ENCODE data around the gene C1orf21.

The C1orf21 gene

GRCh38 chr1:184416946-184417345 is 30.1 kb downstream of the C1orf21 start:
- DNase-seq: no peak

- no peak for DNase-seq
These were observed 31.1 kb downstream of the C1orf21 start for GRCh38 chr1:184417916-184418315.

- DNase-seq: no peak
These were observed 32.0 kb downstream of the C1orf21 start for GRCh38 chr1:184418652-184419349.

DNA sequence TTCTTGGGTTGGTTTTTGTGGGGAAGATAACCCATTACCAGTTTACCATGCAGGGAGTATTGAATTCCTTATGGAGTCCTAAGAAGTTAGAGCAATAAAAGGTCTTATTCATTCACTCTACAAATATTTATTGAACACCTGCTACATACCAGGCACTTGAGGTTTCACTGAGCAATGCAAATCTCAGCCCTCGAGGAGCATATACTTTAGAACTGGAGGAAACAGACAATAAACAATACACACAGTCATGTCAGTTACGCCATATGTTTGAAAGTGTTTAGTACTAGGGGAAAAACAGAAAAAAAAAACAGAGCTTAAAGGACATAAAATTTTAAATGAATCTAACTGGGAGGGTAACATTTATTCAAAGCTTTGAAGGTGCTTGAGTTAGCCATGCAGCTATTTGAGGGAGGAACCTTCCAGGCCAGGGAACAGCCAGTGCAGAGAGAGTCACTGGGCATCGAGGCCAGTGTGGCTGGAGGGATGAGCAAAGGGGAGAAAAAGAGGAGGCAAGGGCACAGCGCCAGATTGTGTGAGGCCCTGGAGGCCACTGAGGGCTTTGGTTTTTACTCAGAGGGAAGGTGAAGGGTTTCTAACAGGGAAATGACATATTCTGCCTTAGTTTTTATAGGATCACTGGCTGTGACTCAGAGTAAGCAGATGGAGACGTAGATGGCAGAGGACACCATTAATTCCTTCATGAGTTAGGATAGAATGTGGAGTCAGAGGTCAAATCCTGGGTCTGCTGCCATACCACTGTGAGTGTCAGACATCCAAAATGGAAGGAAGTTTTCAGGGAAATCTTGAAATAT is 32.7 kb downstream of the C1orf21 start:
- no peak for DNase-seq

- DNase-seq: no peak
These were observed 35.8 kb downstream of the C1orf21 start for GRCh38 chr1:184422490-184423233.

DNA sequence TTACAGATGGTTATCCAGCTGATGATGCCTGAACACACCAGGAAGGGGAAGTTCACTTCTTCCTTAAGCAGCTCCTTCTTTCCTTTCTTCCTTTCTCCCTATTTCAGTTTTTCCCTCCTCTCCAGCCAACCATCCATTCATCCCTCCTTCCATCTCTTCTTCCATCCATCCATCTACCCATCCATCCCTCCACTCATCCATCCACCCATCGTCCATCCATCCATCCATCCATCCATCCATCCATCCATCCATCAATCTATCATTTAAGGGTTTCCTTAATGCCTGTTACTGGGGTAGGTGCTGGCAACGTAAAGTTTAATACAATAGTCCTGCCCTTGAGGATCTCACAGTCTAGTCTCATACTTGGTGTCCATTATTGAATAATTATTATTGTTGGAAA is 36.8 kb downstream of the C1orf21 start:
- no peak for DNase-seq

GRCh38 chr1:184424157-184424556 is 37.3 kb downstream of the C1orf21 start:
- DNase-seq: no peak

- no peak for DNase-seq
These were observed 38.1 kb downstream of the C1orf21 start for GRCh38 chr1:184424945-184425344.

- no peak for DNase-seq
These were observed 38.8 kb downstream of the C1orf21 start for GRCh38 chr1:184425449-184426277.

- DNase-seq: no peak
These were observed 39.4 kb downstream of the C1orf21 start for GRCh38 chr1:184426278-184426674.

GRCh38 chr1:184427722-184428121 is 40.9 kb downstream of the C1orf21 start:
- no peak for DNase-seq

- no peak for DNase-seq
These were observed 41.8 kb downstream of the C1orf21 start for GRCh38 chr1:184428604-184429003.

DNA sequence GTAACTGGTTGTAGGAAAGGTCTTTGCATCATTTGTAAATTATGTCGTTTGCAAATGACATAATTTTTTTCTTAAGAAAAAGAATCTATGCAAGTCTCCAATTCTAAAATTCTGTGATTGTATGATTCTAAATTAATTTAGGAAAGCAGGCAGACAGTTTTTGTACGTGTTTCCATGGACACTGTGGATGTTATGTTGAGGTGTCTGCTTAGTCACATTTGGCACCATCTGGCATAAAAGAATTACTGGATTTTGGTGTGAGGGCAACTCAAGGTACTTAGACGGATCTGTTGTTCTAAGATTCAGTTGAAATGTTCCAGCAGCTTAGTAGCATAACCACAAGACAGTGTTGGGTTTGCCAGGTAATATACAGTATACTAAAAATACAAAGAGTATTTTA is 42.5 kb downstream of the C1orf21 start:
- DNase-seq: no peak

GRCh38 chr1:184433956-184434502 is 47.2 kb downstream of the C1orf21 start:
- peak; percentile 38 for DNase-seq

- DNase-seq: no peak
These were observed 50.5 kb downstream of the C1orf21 start for GRCh38 chr1:184437291-184437690.

- DNase-seq: no peak
These were observed 51.5 kb downstream of the C1orf21 start for GRCh38 chr1:184438363-184438762.

GRCh38 chr1:184442260-184442659 is 55.4 kb downstream of the C1orf21 start:
- no peak for DNase-seq

DNA sequence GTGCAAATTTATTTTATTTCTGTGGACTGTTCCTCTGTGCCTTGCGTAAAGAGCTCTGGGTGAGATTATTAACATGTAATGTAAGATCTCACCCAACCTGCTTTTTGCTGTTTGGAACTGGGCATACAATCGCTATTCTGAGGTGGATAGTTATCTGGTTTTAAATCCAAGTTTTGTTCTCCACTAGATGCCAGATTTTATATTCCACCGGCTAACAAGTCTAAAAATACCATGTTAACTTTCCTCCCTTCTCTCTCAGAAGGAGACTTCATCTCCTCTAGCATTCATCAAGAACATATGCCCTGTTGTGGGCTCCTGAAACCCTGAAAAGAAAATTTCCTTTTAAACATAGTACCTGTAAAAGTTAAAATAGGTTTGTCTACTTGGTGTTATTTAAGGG is 56.4 kb downstream of the C1orf21 start:
- no peak for DNase-seq

DNA sequence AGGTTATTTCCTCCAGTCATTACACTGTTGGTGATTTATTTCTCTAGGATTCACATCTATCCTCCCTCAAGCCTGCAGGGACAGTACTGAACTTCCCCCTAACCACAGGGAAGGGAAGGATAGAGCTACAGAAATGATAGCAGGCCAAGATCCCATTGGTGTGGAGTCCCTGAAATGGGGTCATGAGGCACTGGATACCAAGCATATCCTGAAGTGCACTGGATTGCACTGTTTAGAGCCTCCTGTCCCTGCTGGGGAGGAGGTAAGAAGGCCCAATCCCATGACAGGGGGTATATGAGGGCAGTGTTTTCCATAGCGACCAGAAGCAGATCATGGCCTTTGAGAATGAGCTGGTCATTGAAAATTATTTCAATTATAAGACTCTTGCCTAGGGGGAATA is 56.8 kb downstream of the C1orf21 start:
- no peak for DNase-seq

- DNase-seq: no peak
These were observed 59.2 kb downstream of the C1orf21 start for GRCh38 chr1:184445997-184446396.

DNA sequence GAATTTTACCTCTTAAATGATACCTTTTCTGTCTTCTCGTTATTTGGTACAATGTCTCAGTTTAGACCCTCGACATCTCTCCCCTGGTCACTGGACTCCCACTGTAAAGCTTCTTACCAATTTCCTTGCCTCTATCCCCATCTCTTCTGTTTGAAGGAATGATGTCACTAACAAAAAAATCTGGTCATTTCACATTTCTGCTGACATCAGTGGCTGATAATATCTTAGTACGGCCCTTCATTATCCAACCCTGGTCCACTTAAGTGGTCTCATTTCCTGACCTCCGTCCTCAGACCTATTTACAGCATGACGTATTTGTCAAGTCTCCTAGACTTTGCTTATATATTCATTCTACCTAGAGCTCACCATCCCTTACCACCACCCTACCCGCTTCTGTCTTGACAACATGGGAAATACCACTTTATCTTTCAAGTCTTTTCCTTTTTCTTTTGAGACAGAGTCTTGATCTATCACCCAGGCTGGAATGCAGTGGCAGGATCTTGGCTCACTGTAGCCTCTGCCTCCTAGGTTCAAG is 60.9 kb downstream of the C1orf21 start:
- DNase-seq: no peak

DNA sequence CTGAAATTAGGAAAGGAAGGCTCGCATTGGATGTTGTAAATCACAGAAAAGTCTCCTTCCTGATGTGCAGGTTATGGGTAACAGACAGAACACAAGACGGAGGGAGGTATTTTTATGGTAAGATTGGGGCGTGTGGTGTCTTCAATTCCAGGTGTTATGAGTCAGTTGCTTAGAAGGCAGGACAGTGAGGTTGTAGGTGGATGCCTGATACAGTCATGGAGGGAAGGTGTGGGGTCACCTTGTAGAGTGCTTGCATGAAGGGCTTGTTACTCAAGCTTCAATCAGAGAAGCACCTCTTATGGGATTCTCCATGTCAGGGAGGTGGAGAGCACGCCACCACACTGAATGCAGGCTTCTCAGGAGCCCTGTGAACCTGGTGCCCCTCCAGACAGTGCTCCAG is 63.1 kb downstream of the C1orf21 start:
- no peak for DNase-seq

Measured in COR-L47 (cell line).